PC-9 (cell line): ENCODE results near the gene EMILIN3. TPM values are rescaled to one million over a fixed set of nuclear protein-coding genes. Genes with fewer than 3 reads are reported as not detected.

Experiments
- BruUV-seq: library from RNA; stranded (reverse); fragments of 400-500 nt; replicated peaks from 2 replicates; lab custom pipeline; 2021; lab: Mats Ljungman, UMichigan
- CTCF ChIA-PET: fragments of 300-600 bp; sonication (Branson Sonifier 250); formaldehyde crosslinking; loops from one replicate; lab custom pipeline; 2022; ENCODE audit warnings: antibody characterized with exemption; lab: Charles Lee
- POLR2A ChIA-PET: fragments of 300-600 bp; sonication (Branson Sonifier 250); formaldehyde crosslinking; loops from one replicate; lab custom pipeline; 2022; ENCODE audit warnings: antibody characterized with exemption; ENCODE audit not compliant: unreplicated experiment; lab: Charles Lee
- DNase-seq, 2 experiments: peaks; one replicate each; pipeline versions ENCODE4 v3.0.0 to v3.0.0-alpha.2; 2015 to 2022; ENCODE audit warnings: mixed read lengths in 1 of 2
- H2AFZ ChIP-seq: fragments of 200-600 bp; sonication (generic); 2 replicates; pipeline ENCODE4 v1.8.1; 2017; ENCODE audit warnings: antibody characterized with exemption
- H3F3A ChIP-seq: fragments of 200-600 bp; sonication (generic); 2 replicates; pipeline ENCODE4 v1.8.1; 2017; ENCODE audit warnings: antibody characterized with exemption, mild to moderate bottlenecking, low read depth; ENCODE audit not compliant: insufficient read depth
- H3K27ac ChIP-seq: fragments of 200-600 bp; sonication (generic); 2 replicates; pipeline ENCODE4 v1.6.1; 2016; ENCODE audit warnings: mixed run types
- H3K27me3 ChIP-seq: fragments of 200-600 bp; sonication (generic); 2 replicates; pipeline ENCODE4 v1.6.1; 2016; ENCODE audit warnings: low read depth, mixed run types; ENCODE audit not compliant: insufficient read depth
- H3K36me3 ChIP-seq: fragments of 200-600 bp; sonication (generic); 2 replicates; pipeline ENCODE4 v1.6.1; 2016; ENCODE audit warnings: low read depth, mixed run types
- H3K4me1 ChIP-seq: fragments of 200-600 bp; sonication (generic); replicated peaks from 2 replicates; pipeline ENCODE4 v1.6.1; 2016; ENCODE audit warnings: mixed run types; ENCODE audit not compliant: insufficient read depth
- H3K4me2 ChIP-seq: fragments of 200-600 bp; sonication (generic); 2 replicates; pipeline ENCODE4 v1.6.1; 2017; ENCODE audit warnings: mixed run types
- H3K4me3 ChIP-seq: fragments of 200-600 bp; sonication (generic); 2 replicates; pipeline ENCODE4 v1.6.1; 2016; ENCODE audit warnings: mixed run types
- H3K79me2 ChIP-seq: fragments of 200-600 bp; sonication (generic); 2 replicates; pipeline ENCODE4 v1.6.1; 2017; ENCODE audit warnings: low read depth, mixed run types
- H3K9me2 ChIP-seq: fragments of 200-600 bp; sonication (generic); 2 replicates; pipeline ENCODE4 v1.8.1; 2017; ENCODE audit warnings: mild to moderate bottlenecking; ENCODE audit not compliant: insufficient read depth
- H3K9me3 ChIP-seq: fragments of 200-600 bp; sonication (generic); 2 replicates; pipeline ENCODE4 v1.8.1; 2016; ENCODE audit warnings: low read depth; ENCODE audit not compliant: insufficient read depth
- H4K20me1 ChIP-seq: fragments of 200-600 bp; sonication (generic); 2 replicates; pipeline ENCODE4 v1.8.1; 2017; ENCODE audit not compliant: insufficient read depth
- CTCF ChIP-seq: fragments of 200-600 bp; sonication (generic); conservative IDR thresholded peaks from 2 replicates; pipeline ENCODE4 v1.6.1; 2017; ENCODE audit warnings: mixed run types, antibody characterized with exemption, mild to moderate bottlenecking, moderate library complexity
- EZH2 ChIP-seq: fragments of 200-600 bp; sonication (generic); IDR thresholded peaks from 2 replicates; pipeline ENCODE4 v1.8.0; 2017; ENCODE audit warnings: antibody characterized with exemption, low read depth
- intact Hi-C: fragments of 100-400 bp; cut with micrococcal nuclease; formaldehyde crosslinking; loops from one replicate; pipeline ENCODE4 v1.10.0; 2022; ENCODE audit not compliant: unreplicated experiment
- total RNA-seq: library from RNA; stranded (reverse); gene quantifications from 2 replicates; pipeline ENCODE4 v1.2.3, GENCODE V29; 2021

Gene EMILIN3
- total RNA-seq, 1 experiment from 2014 or later = not detected

- H2AFZ ChIP-seq = no peak overlapping the region
- POLR2A ChIA-PET = interaction anchor here (0.6 kb wide), 1 partner anchor 344 kb away, joined by 3 read pairs; no protein-coding TSS in a partner anchor
- H3K9me3 ChIP-seq = no peaks in the 10 kb centered on the region
- no peaks in the 10 kb centered on the region for H3K36me3 ChIP-seq
- H3K4me1 ChIP-seq = no peaks in the 10 kb centered on the region
- H3K4me3 ChIP-seq = no peak overlapping the region
- H4K20me1 ChIP-seq = no peaks in the 10 kb centered on the region
- no peak overlapping the region for H3K27ac ChIP-seq
- no peak overlapping the region for H3K4me2 ChIP-seq
- H3K9me2 ChIP-seq = no peaks in the 10 kb centered on the region
- TF ChIP-seq CTCF = no peak
- TF ChIP-seq EZH2 = no peak
- no peak for DNase-seq
- no peaks in the 10 kb centered on the region for H3K79me2 ChIP-seq
- CTCF ChIA-PET = no interaction called here
- intact Hi-C loops = no loop called here
- no peaks in the 10 kb centered on the region for H3K27me3 ChIP-seq
- no TSS peak for BruUV-seq
- no peaks in the 10 kb centered on the region for H3F3A ChIP-seq
These were observed 14.0 kb downstream of the EMILIN3 start for GRCh38 chr20:41352666-41353065.

DNA sequence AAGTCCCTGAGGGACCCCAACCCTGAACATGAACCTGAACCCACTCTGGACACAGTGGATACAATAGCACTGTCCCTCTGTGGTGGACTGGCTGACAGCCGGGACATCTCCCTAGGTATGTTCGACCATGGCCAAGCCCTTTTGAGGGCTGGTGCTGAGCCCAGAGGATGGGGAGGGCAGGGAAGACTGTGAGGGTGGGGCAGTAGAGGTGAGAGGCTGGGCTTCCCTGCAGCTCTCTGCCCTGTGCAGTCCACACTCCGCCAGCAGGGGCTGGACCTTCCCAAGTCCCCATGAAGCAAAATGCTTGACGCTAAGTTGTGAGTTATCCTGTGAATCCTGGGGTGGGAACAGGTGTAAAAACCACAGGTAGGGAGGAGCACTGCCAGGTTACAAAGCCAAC is 14.5 kb downstream of the EMILIN3 start:
- no peak for DNase-seq
- BruUV-seq = no TSS peak
- TF ChIP-seq CTCF (no peak), EZH2 (no peak)
- POLR2A ChIA-PET = no interaction called here
- H2AFZ ChIP-seq = no peak overlapping the region
- H3K9me2 ChIP-seq = no peaks in the 10 kb centered on the region
- intact Hi-C loops = no loop called here
- CTCF ChIA-PET = no interaction called here
- H3K9me3 ChIP-seq = no peaks in the 10 kb centered on the region
- no peaks in the 10 kb centered on the region for H3K27me3 ChIP-seq
- H3K4me2 ChIP-seq = no peak overlapping the region
- no peaks in the 10 kb centered on the region for H3K36me3 ChIP-seq
- no peaks in the 10 kb centered on the region for H3K79me2 ChIP-seq
- no peak overlapping the region for H3K27ac ChIP-seq
- H4K20me1 ChIP-seq = no peaks in the 10 kb centered on the region
- no peaks in the 10 kb centered on the region for H3F3A ChIP-seq
- no peaks in the 10 kb centered on the region for H3K4me1 ChIP-seq
- no peak overlapping the region for H3K4me3 ChIP-seq

GRCh38 chr20:41350408-41350962 is 16.1 kb downstream of the EMILIN3 start:
- Histone ChIP-seq H3K4me2 (no peak overlapping the region), H4K20me1 (no peaks in the 10 kb centered on the region), H3K9me3 (no peaks in the 10 kb centered on the region), H3K4me1 (no peaks in the 10 kb centered on the region), H2AFZ (no peak overlapping the region), H3K4me3 (no peak overlapping the region), H3K36me3 (no peaks in the 10 kb centered on the region), H3K9me2 (no peaks in the 10 kb centered on the region), H3F3A (no peaks in the 10 kb centered on the region), H3K27me3 (no peaks in the 10 kb centered on the region), H3K27ac (no peak overlapping the region), H3K79me2 (no peaks in the 10 kb centered on the region)
- ChIA-PET POLR2A (interaction anchor here (0.6 kb wide), 1 partner anchor 11 kb away, joined by 7 read pairs; no protein-coding TSS in a partner anchor), CTCF (interaction anchor here (0.6 kb wide), 1 partner anchor 47 kb away, joined by 3 read pairs; no protein-coding TSS in a partner anchor)
- intact Hi-C loops = no loop called here
- BruUV-seq = no TSS peak
- TF ChIP-seq EZH2 = no peak
- TF ChIP-seq CTCF = no peak
- no peak for DNase-seq
